LNCAP (cell line): ENCODE data around the gene ELK4.
A peak's percentile ranks its signal among the peaks of the same experiment; 100 is the strongest.

Source experiments
- CTCF ChIP-seq: fragments of 450-650 bp; IDR thresholded peaks from 2 replicates; pipeline ENCODE4 v1.5.1; 2017; ENCODE audit warnings: mild to moderate bottlenecking

ELK4 gene

GRCh38 chr1:205662135-205662738 lies 30.4 kb upstream of the ELK4 start:
- no peak for TF ChIP-seq CTCF

- no peak for TF ChIP-seq CTCF
These were observed 29.8 kb upstream of the ELK4 start for GRCh38 chr1:205661429-205662134.

GRCh38 chr1:205660361-205660760 lies 28.6 kb upstream of the ELK4 start:
- no peak for TF ChIP-seq CTCF

- peak; percentile 99 for TF ChIP-seq CTCF
These were observed 27.3 kb upstream of the ELK4 start for GRCh38 chr1:205658943-205659581.

GRCh38 chr1:205656236-205656635 lies 24.4 kb upstream of the ELK4 start:
- TF ChIP-seq CTCF: no peak

- no peak for TF ChIP-seq CTCF
These were observed 21.2 kb upstream of the ELK4 start for GRCh38 chr1:205652984-205653383.

- no peak for TF ChIP-seq CTCF
These were observed 18.4 kb upstream of the ELK4 start for GRCh38 chr1:205650241-205650640.
